ENCODE measurements around the gene SMURF2. TPM values are rescaled to one million over a fixed set of nuclear protein-coding genes. Genes with fewer than 3 reads are reported as not detected.
A peak's percentile ranks its signal among the peaks of the same experiment; 100 is the strongest.

The SMURF2 gene
- total RNA-seq, 1 donor, result 90.5 TPM

GRCh38 chr17:64535357-64535756 is 126.8 kb downstream of the SMURF2 start:
- TF ChIP-seq, protein P1, sequence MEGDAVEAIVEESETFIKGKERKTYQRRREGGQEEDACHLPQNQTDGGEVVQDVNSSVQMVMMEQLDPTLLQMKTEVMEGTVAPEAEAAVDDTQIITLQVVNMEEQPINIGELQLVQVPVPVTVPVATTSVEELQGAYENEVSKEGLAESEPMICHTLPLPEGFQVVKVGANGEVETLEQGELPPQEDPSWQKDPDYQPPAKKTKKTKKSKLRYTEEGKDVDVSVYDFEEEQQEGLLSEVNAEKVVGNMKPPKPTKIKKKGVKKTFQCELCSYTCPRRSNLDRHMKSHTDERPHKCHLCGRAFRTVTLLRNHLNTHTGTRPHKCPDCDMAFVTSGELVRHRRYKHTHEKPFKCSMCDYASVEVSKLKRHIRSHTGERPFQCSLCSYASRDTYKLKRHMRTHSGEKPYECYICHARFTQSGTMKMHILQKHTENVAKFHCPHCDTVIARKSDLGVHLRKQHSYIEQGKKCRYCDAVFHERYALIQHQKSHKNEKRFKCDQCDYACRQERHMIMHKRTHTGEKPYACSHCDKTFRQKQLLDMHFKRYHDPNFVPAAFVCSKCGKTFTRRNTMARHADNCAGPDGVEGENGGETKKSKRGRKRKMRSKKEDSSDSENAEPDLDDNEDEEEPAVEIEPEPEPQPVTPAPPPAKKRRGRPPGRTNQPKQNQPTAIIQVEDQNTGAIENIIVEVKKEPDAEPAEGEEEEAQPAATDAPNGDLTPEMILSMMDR (IDR thresholded peaks at IDR 0.05; ENCODE audit: extremely low read depth, low read depth, low read length), result no peak
- no peaks in the 10 kb centered on the region for H3K9me3 ChIP-seq (ENCODE audit: low read depth, low read length)
- H3K4me1 ChIP-seq (ENCODE audit: insufficient read depth, low read length), result peaks cover 8% of the 10 kb centered on the region
- H3K79me2 ChIP-seq (ENCODE audit: insufficient read depth, low read length), result peaks cover 4% of the 10 kb centered on the region
- no peak overlapping the region for H3K4me2 ChIP-seq (ENCODE audit: insufficient read depth, low read length)
- no peak overlapping the region for H3K4me3 ChIP-seq (ENCODE audit: insufficient read depth, low read length)
- no peak for DNase-seq (ENCODE audit: insufficient read length, low spot score, missing footprints)
- H4K20me1 ChIP-seq (ENCODE audit: insufficient read depth, low read length), result peaks cover 7% of the 10 kb centered on the region
- peaks cover 97% of the 10 kb centered on the region for H3K36me3 ChIP-seq (ENCODE audit: insufficient read depth, low read length)
- H2AFZ ChIP-seq (ENCODE audit: low read length), result no peak overlapping the region
- H3K27me3 ChIP-seq (ENCODE audit: insufficient read depth, low read length), result no peaks in the 10 kb centered on the region
- peak overlapping the region; percentile 13 for H3K27ac ChIP-seq (ENCODE audit: low read depth, low read length)

GRCh38 chr17:64534187-64534586 is 127.9 kb downstream of the SMURF2 start:
- no peaks in the 10 kb centered on the region for H3K79me2 ChIP-seq (ENCODE audit: insufficient read depth, low read length)
- no peak overlapping the region for H3K4me2 ChIP-seq (ENCODE audit: insufficient read depth, low read length)
- TF ChIP-seq, protein P1 (IDR thresholded peaks at IDR 0.05; ENCODE audit: extremely low read depth, low read depth, low read length), result peak; percentile 19
- H3K27me3 ChIP-seq (ENCODE audit: insufficient read depth, low read length), result no peaks in the 10 kb centered on the region
- no peak overlapping the region for H2AFZ ChIP-seq (ENCODE audit: low read length)
- no peaks in the 10 kb centered on the region for H3K9me3 ChIP-seq (ENCODE audit: low read depth, low read length)
- H3K4me1 ChIP-seq (ENCODE audit: insufficient read depth, low read length), result peaks cover 8% of the 10 kb centered on the region
- peaks cover 3% of the 10 kb centered on the region for H4K20me1 ChIP-seq (ENCODE audit: insufficient read depth, low read length)
- H3K36me3 ChIP-seq (ENCODE audit: insufficient read depth, low read length), result peaks cover 96% of the 10 kb centered on the region
- no peak for DNase-seq (ENCODE audit: insufficient read length, low spot score, missing footprints)
- peak overlapping the region; percentile 1 for H3K27ac ChIP-seq (ENCODE audit: low read depth, low read length)
- H3K4me3 ChIP-seq (ENCODE audit: insufficient read depth, low read length), result no peak overlapping the region

GRCh38 chr17:64533784-64534183 is 128.3 kb downstream of the SMURF2 start:
- Histone ChIP-seq H3K4me3 (ENCODE audit: insufficient read depth, low read length) (no peak overlapping the region), H3K79me2 (ENCODE audit: insufficient read depth, low read length) (no peaks in the 10 kb centered on the region), H2AFZ (ENCODE audit: low read length) (no peak overlapping the region), H3K27me3 (ENCODE audit: insufficient read depth, low read length) (no peaks in the 10 kb centered on the region), H3K36me3 (ENCODE audit: insufficient read depth, low read length) (peaks cover 96% of the 10 kb centered on the region), H3K27ac (ENCODE audit: low read depth, low read length) (peak overlapping the region; percentile 1), H3K9me3 (ENCODE audit: low read depth, low read length) (no peaks in the 10 kb centered on the region), H4K20me1 (ENCODE audit: insufficient read depth, low read length) (peaks cover 3% of the 10 kb centered on the region), H3K4me2 (ENCODE audit: insufficient read depth, low read length) (no peak overlapping the region), H3K4me1 (ENCODE audit: insufficient read depth, low read length) (peaks cover 8% of the 10 kb centered on the region)
- no peak for DNase-seq (ENCODE audit: insufficient read length, low spot score, missing footprints)
- TF ChIP-seq, protein P1 (IDR thresholded peaks at IDR 0.05; ENCODE audit: extremely low read depth, low read depth, low read length), result no peak

DNA sequence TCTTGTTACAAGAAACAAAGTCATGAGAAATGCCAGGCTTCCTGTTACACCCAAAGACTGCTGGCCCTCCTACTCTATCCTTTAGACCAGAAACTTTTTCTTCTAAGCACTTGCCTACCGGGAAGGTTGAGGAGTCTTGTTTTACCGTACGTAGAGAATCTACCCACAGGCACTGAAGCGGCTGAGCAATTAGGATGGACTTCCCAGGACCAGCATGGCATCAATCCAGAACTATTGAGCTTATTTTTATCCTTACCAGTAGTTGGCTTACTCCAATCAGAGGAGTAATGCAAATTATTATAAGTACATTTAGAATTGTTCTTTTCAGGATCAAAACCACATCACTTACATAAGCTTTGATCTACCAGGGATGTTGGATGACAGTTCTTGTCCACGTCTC is 129.7 kb downstream of the SMURF2 start:
- Histone ChIP-seq H3K9me3 (ENCODE audit: low read depth, low read length) (no peaks in the 10 kb centered on the region), H3K4me1 (ENCODE audit: insufficient read depth, low read length) (peaks cover 8% of the 10 kb centered on the region), H2AFZ (ENCODE audit: low read length) (no peak overlapping the region), H3K4me2 (ENCODE audit: insufficient read depth, low read length) (no peak overlapping the region), H3K27me3 (ENCODE audit: insufficient read depth, low read length) (no peaks in the 10 kb centered on the region), H3K4me3 (ENCODE audit: insufficient read depth, low read length) (no peak overlapping the region), H3K36me3 (ENCODE audit: insufficient read depth, low read length) (peaks cover 88% of the 10 kb centered on the region), H3K27ac (ENCODE audit: low read depth, low read length) (peak overlapping the region; percentile 24), H4K20me1 (ENCODE audit: insufficient read depth, low read length) (peaks cover 3% of the 10 kb centered on the region), H3K79me2 (ENCODE audit: insufficient read depth, low read length) (no peaks in the 10 kb centered on the region)
- DNase-seq (ENCODE audit: insufficient read length, low spot score, missing footprints), result no peak
- TF ChIP-seq, protein P1 (IDR thresholded peaks at IDR 0.05; ENCODE audit: extremely low read depth, low read depth, low read length), result no peak
